ENCODE measurements around the gene C12orf57. TPM values are rescaled to one million over a fixed set of nuclear protein-coding genes. Genes with fewer than 3 reads are reported as not detected.

Gene C12orf57
- total and polyA plus RNA-seq, 10 of the 15 experiments (the other 5 are each of a cell fraction or from before 2014, with no cell fraction given) = 64.5 to 377 (median 211) TPM

GRCh38 chr12:6923003-6923732, 20.7 kb upstream of the C12orf57 start (continued):
- no peak for TF ChIP-seq EZH2 (IDR thresholded peaks at IDR 0.05; ENCODE audit: borderline replicate concordance, control insufficient read depth, low read depth, low read length)

- POLR2A ChIA-PET = interaction anchor here (0.6 to 4.8 kb wide), 6 partner anchors 9 to 54 kb away, joined by 3 to 28 read pairs (median 5); partner anchors contain the start of genes C12orf57 and RNU7-1
- intact Hi-C loops (cut with micrococcal nuclease; ENCODE audit: unreplicated experiment) = loop anchor here (2.0 to 5.0 kb wide), 4 partner anchors 15 to 188 kb away; partner anchors contain the start of gene C1R
Measured at GRCh38 chr12:6923851-6924250, 20.0 kb upstream of the C12orf57 start.

More at GRCh38 chr12:6923851-6924250, 20.0 kb upstream of the C12orf57 start:
- Histone ChIP-seq H2AFZ (ENCODE audit: control insufficient read depth, low read depth, low read length) (no peak overlapping the region), H3K79me2 (ENCODE audit: control insufficient read depth, insufficient read depth, low read length) (peaks cover 20% of the 10 kb centered on the region), H3K4me3 (no peak overlapping the region), H4K20me1 (ENCODE audit: control insufficient read depth, insufficient read depth) (no peaks in the 10 kb centered on the region), H3K27me3 (replicated peaks in 1 of 2; ENCODE audit: control insufficient read depth in 2 of 2, insufficient read depth in 2 of 2, low read length in 1 of 2) (no peaks in the 10 kb centered on the region), H3K4me1 (ENCODE audit: control insufficient read depth, insufficient read depth, low read length) (peaks cover 51% of the 10 kb centered on the region), H3K9me3 (replicated peaks; ENCODE audit: control insufficient read depth, insufficient read depth, low read length) (no peaks in the 10 kb centered on the region), H3K9ac (ENCODE audit: control insufficient read depth, insufficient read depth, low read length) (no peak overlapping the region), H3K36me3 (ENCODE audit: control insufficient read depth in 2 of 2, insufficient read depth in 2 of 2, low read length in 1 of 2) (peaks cover 0 to 8% of the 10 kb centered on the region in 2 experiments; a peak in 2 of 4 replicates), H3K27ac (ENCODE audit: control insufficient read depth, insufficient read depth) (no peak overlapping the region), H3K4me2 (ENCODE audit: control insufficient read depth, insufficient read depth) (peak overlapping the region; percentile 70; the same call in 1 of the 2 replicates)
- FAIRE-seq (no peak), ATAC-seq (no peak), DNase-seq (ENCODE audit: low read depth, low spot score) (no peak)
- CTCF ChIA-PET = interaction anchor here (0.6 to 6.2 kb wide), 27 partner anchors 8 to 796 kb away, joined by 3 to 111 read pairs (median 8); partner anchors contain the start of genes C12orf57, C1RL, ENO2 and LRRC23
- RAD21 ChIA-PET (ENCODE audit: unreplicated experiment) = interaction anchor here (1.3 to 4.6 kb wide), 6 partner anchors 14 to 188 kb away, joined by 4 to 45 read pairs (median 11); partner anchors contain the start of genes C12orf57, RNU7-1 and SPSB2
- WGBS (ENCODE audit: insufficient coverage, insufficient replicate concordance, low lambda C conversion rate, missing lambda C conversion rate) = 56% methylated on average over 6 of the region's 6 CpGs
- TF ChIP-seq RELB (IDR thresholded peaks at IDR 0.05; ENCODE audit: low read depth) (no peak), MXI1 (IDR thresholded peaks at IDR 0.05; ENCODE audit: low read depth, low read length) (0 out of 2 replicates have a peak, but pooled peaks have one; percentile 23)
- in situ Hi-C loops (cut with MboI) = no loop called here
- BruUV-seq (replicated peaks) = no TSS peak
- SMC1A ChIA-PET (ENCODE audit: uncharacterized antibody, unreplicated experiment) = interaction anchor here (0.6 to 3.9 kb wide), 10 partner anchors 14 to 189 kb away, joined by 3 to 29 read pairs (median 5); partner anchors contain the start of genes C12orf57, LPCAT3 and RNU7-1

Data from GM12878 (cell line).